ENCODE data around the gene SLC25A24.
"Not testable (repeated sequence)": the region's sequence is repeated elsewhere in the genome, so short reads cannot be mapped to it uniquely, and the experiment has no call there.

Gene SLC25A24

GRCh38 chr1:108199201-108199691, 897 bp downstream of the SLC25A24 start:
- no peak for DNase-seq (ENCODE audit: low read depth in 2 of 2)

DNA sequence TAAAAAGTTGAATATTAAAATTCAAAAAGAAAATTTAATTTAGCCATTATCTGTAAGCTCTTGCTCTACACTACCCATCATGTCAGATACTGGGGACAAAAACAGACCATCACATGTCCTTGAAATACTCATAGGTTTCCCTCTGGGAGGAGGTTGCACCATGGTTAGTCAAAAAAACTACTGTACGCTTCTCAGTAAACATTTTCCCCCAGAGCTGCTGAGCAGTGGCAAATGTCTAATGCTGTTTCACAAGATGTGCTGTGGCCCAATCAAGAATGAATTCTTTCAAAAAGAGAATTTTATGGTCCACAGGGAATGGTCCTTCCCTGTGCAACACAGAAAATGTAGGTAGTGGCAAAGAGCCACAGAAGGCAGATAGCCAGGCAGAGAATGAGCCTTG, 6.1 kb downstream of the SLC25A24 start:
- DNase-seq (ENCODE audit: low read depth in 2 of 2): no peak

GRCh38 chr1:108193333-108193732, 6.8 kb downstream of the SLC25A24 start:
- DNase-seq (ENCODE audit: low read depth in 2 of 2): no peak

DNA sequence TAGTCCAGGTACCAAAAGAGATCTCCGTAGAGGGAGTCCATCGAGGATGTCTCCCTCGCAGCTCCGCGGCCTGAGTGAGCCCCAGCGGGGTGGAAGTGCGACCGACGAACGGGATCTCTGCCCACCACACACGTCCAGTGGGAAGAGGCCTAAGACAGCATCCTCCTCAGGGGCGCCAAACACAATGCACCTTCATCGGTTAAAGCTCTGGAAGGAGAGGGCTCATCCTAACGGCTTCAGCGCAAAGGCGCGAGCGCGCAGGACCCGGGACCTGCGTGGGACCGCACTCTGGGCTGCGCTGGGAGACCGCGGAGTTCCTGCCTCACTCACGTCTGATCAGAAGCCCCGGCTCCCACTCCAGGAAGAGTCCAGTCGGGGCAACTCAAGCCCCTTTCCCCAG, 7.6 kb downstream of the SLC25A24 start:
- no peak for DNase-seq (ENCODE audit: low read depth in 2 of 2)

- DNase-seq (ENCODE audit: low read depth in 2 of 2): no peak
Measured at GRCh38 chr1:108190686-108191416, 9.3 kb downstream of the SLC25A24 start.

DNA sequence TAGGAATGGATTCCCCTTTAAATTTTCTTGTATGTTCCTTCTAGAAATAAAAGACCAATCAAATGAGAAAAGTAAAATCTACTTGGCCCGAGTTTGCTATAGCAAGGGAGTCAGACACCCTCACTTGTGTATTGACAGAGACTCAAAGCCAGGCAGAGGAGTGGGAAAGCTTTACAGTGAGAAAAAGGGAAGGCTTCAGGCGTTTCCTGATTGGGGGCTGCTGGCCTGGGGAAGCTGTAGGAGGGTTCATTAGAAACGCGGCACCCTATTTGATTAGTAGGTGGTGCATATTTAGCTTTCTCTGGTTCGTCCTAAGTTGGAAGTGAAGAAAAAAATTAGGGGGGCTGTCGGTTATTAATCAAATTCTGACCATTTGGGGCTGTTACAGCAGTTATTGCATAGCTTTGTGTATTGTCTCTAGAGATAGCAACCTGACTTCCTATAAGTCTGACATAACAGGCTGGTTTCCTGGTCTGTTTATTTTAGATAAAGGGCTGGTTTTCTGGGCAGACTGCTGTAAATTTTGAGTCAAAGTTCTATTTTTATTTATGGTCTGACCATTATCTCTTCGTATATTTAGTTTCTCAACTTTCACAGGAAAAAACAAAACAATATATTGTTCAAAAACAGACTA, 10.0 kb downstream of the SLC25A24 start:
- DNase-seq (ENCODE audit: low read depth in 2 of 2): no peak

DNA sequence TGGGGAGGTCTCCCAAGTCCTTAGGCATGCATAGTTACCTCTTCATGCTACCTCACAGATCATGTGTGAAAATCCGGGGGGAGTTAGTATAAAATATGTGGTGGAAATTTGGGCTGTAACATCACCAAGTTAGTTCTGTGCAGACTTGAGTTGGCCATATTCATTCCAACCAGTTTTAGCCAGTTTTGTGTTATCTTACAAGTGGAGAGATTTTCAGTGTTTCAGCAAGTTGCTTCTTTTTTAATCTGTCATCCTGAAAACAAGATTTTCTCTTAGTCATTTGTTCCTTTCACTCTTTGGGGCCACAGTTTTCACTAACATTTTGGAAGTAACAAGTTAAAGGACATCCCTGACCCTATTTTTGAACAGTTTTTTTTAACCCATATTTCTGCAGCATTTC, 11.3 kb downstream of the SLC25A24 start:
- DNase-seq (ENCODE audit: low read depth in 2 of 2): no peak

GRCh38 chr1:108182959-108183700, 17.0 kb downstream of the SLC25A24 start:
- no peak for DNase-seq (ENCODE audit: low read depth in 2 of 2)

GRCh38 chr1:108179018-108179417, 21.1 kb downstream of the SLC25A24 start:
- DNase-seq (ENCODE audit: low read depth in 2 of 2): no peak

DNA sequence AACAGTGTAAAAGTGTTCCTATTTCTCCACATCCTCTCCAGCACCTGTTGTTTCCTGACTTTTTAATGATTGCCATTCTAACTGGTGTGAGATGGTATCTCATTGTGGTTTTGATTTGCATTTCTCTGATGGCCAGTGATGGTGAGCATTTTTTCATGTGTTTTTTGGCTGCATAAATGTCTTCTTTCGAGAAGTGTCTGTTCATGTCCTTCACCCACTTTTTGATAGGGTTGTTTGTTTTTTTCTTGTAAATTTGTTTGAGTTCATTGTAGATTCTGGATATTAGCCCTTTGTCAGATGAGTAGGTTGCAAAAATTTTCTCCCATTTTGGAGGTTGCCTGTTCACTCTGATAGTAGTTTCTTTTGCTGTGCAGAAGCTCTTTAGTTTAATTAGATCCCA, 37.7 kb downstream of the SLC25A24 start:
- not testable (repeated sequence) for DNase-seq (ENCODE audit: low read depth in 2 of 2)

DNA sequence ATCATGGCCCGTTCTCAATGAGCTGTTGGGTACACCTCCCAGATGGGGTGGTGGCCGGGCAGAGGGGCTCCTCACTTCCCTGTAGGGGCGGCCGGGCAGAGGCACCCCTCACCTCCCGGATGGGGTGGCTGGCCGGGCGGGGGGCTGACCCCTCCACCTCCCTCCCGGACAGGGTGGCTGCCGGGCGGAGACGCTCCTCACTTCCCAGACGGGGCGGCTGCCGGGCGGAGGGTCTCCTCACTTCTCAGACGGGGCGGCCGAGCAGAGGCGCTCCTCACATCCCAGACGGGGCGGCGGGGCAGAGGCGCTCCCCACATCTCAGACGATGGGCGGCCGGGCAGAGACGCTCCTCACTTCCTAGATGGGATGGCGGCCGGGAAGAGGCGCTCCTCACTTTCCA, 40.2 kb downstream of the SLC25A24 start:
- not testable (repeated sequence) for DNase-seq (ENCODE audit: low read depth in 2 of 2)

DNA sequence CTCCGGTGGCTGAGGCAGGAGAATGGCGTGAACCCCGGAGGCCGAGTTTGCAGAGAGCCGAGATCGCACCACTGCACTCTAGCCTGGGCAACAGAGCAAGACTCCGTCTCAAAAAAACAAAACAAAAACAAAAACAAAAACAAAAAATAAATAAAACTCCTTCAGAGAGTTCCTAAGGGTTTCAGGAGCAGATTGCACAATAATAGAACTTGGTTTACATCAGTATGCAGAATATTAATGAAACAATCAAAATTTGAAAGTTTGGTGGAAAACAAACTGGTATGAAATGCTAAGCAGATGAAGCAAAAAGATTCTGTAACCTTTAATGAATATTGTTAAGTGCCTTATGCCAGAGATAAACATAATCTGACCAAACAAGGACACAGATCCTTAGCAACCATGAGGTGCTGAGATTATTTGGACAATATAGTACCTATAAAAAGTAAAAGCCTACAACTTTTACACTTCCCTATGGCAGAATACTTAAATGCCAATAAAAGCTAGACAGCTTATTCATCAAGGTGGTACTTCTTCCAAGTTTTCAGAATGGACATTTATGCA, 41.2 kb downstream of the SLC25A24 start:
- no peak for DNase-seq (ENCODE audit: low read depth in 2 of 2)

DNA sequence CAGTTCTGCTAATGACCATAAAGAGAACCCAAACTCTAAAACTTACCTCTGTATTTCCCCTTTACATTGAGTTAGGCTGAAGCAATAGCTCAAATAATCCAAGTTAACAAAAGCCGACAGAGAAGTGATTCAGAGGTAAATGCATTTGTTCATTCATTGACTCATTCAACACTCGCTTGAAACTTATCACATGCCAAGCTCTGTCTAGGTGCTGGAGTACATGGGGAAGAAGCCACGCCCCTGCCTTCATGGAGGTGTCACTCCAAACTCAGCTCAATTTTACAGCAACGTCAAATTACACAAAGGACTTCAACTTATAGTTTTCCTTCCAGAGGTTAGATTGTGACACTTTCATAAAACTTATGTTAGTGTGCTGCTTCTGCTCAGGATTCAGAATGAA, 45.8 kb downstream of the SLC25A24 start:
- no peak for DNase-seq (ENCODE audit: low read depth in 2 of 2)

DNA sequence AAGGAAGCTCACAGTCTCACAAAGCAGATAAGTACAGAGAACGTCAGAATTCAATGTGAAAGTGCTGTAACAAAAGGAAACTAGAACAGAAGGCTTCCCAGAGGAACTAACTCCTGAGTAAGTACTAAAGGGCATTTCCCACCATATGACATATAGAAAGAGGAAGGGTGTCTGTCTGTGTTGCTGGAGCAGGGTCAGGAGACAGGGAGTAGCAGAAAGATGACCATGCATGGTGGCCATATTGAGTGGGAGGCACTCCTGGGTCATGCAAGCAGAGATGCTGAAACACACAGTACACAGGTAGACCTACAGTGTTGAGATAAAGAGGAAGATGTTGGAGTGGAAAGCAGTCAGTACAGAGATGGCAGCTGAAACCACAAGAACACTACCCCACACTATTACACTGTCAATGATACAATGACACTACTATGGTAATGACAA, 47.3 kb downstream of the SLC25A24 start:
- no peak for DNase-seq (ENCODE audit: low read depth in 2 of 2)

DNA sequence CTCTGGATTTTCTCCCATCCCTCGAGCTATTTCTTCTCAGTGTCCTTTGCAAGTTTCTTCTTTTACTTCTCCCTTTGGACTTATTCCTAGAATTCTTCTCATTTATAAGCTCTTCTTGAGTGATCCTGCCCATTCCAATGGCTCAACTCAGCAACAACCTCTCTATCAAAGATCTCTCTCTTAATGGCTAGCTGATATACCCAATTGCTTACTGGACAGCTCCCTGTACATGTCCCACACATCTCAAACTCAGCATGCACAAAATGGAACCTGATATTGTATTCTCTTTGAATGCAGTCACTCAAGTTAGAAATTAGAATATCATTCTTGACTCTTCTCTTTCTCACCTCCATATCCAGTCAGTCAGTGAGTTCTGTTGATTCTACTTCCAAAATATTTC, 48.6 kb downstream of the SLC25A24 start:
- no peak for DNase-seq (ENCODE audit: low read depth in 2 of 2)

GRCh38 chr1:108149796-108150467, 50.2 kb downstream of the SLC25A24 start:
- no peak for DNase-seq (ENCODE audit: low read depth in 2 of 2)

DNA sequence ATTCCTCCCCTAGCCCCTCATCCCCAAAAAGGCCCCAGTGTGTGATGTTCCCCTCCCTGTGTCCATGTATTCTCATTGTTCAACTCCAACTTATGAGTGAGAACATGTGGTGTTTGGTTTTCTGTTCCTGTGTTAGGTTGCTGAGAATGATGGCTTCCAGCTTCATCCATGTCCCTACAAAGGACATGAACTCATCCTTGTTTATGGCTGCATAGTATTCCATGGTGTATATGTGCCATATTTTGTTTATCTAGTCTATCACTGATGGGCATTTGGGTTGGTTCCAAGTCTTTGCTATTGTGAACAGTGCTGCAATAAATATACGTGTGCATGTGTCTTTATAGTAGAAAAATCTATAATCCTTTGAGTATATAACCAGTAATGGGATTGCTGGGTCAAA, 55.6 kb downstream of the SLC25A24 start:
- DNase-seq (ENCODE audit: low read depth in 2 of 2): not testable (repeated sequence)

DNA sequence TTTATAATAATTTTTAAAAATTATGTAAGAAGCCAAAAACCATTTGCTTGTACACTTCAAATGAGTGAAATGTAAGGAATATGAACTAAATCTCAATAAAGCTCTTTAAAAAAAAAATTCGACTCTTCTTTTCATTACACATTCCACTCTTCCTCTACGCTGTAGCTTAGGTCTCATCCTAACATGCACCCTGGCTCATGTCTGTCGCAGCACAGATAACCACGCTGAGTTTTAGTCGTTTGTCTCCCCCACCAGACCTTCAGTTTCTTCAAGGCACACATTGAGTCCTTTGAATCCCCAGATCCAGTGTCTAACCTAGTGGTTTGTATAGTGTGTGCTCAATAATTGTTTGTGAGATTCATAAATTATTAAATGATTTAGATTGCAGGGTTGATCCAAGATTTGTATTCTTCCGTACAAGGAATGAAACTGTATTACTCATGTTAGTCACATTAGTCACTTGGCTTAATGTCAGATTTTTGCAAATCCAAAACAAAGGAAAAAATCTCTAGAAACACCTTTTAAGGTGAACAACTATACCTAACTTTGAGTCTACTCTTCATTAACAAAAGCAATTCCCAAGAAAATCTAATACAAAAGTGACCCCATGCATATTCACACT, 57.3 kb downstream of the SLC25A24 start:
- DNase-seq (ENCODE audit: low read depth in 2 of 2): no peak

- DNase-seq (ENCODE audit: low read depth in 2 of 2): no peak
Measured at GRCh38 chr1:108142258-108142657, 57.9 kb downstream of the SLC25A24 start.

- DNase-seq (ENCODE audit: low read depth in 2 of 2): no peak
Measured at GRCh38 chr1:108141621-108142020, 58.5 kb downstream of the SLC25A24 start.

DNA sequence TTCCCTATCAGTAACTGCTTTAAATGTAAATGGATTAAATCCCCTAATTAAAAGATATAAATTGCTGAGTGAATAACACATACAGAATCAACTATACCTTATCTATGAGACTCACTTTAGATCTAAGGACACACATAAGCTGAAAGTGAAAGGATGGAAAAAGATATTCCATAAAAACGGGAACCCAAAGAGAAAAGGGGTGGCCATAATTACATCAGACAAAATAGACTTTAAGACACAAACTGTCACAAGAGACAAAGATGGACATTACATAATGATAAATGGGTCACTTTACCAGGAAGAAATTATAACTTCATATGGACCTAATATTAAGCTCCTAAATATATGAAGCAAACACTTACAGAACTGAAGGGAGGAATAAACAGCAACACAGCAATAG, 59.2 kb downstream of the SLC25A24 start:
- DNase-seq (ENCODE audit: low read depth in 2 of 2): no peak
